ENCODE measurements around the gene SMARCAL1. TPM values are rescaled to one million over a fixed set of nuclear protein-coding genes. Genes with fewer than 3 reads are reported as not detected.

SMARCAL1 gene
- total and polyA plus RNA-seq, 9 of the 15 experiments (the other 6 are each of a cell fraction or from before 2014, with no cell fraction given), result 8.2 to 27.9 (median 12.4) TPM

DNA sequence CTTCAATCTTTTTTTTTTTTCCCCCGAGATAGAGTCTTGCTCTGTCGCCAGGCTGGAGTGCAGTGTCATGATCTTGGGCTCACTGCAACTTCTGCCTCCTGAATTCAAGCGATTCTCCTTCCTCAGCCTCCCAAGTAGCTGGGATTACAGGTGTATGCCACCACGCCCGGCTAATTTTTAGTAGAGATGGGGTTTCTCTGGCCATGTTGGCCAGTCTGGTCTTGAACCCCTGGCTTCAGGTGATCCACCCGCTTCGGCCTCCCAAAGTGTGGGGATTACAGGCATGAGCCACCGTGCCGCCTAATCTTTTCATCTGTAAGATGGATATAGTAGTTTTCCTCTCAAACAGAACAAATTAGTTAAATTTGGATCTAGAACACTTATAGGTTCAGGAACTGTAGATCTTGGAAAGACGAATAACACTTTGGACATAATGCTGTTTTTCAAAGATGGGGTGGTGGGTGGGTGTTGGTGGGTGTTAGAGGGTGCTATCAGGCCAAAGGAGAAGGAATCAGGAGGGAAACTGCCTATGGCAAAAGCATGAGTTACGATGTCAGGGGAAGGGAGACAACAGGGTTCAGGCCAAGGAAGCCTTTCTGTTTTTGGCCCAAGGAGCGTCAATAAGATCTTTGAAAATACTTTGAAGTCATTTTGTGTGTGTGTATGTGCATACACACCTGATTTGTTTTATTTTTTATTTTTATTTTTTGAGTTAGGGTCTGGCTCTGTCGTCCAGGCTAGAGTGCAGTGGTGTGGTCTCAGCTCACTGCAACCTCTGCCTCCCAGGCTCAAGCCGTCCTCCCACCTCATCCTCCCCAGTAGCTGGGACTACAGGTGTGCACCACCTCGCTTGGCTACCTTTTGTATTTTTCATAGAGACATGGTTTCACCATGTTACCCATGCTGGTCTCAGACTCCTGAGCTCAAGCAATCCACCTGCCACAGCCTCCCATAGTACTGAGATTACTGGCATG is 93.1 kb downstream of the SMARCAL1 start:
- ChIA-PET CTCF (ENCODE audit: low intra/inter-chr PET ratio) (no interaction called here), POLR2A (interaction anchor here (0.5 to 3.1 kb wide), 3 partner anchors 12 to 107 kb away, joined by 3 to 11 read pairs (median 4); no protein-coding TSS in a partner anchor)
- 77% methylated on average over 12 of the region's 15 CpGs for WGBS (ENCODE audit: insufficient coverage, low coverage, missing lambda C conversion rate)
- peaks cover 27% of the 10 kb centered on the region for H4K20me1 ChIP-seq (replicated peaks; ENCODE audit: control insufficient read depth, insufficient read depth, low read length)
- peaks cover 10% of the 10 kb centered on the region for H3K9me1 ChIP-seq (ENCODE audit: control insufficient read depth, insufficient read depth, low read length)
- H3K9ac ChIP-seq (ENCODE audit: insufficient read depth in 1 of 2, low read depth in 2 of 2, low read length in 2 of 2), result no peak overlapping the region
- peaks cover 0 to 2% of the 10 kb centered on the region in 2 experiments; a peak in 3 of 5 replicates for H3K4me1 ChIP-seq (replicated peaks in 1 of 2; ENCODE audit: control insufficient read depth in 2 of 2, insufficient read depth in 2 of 2, low read length in 2 of 2)
- BruUV-seq (replicated peaks), result no TSS peak
- FAIRE-seq, result no peak
- H3K27me3 ChIP-seq (ENCODE audit: control insufficient read depth in 2 of 2, insufficient read depth in 2 of 2, low read length in 2 of 2), result no peaks in the 10 kb centered on the region
- peaks cover 36% of the 10 kb centered on the region for H3K79me2 ChIP-seq (ENCODE audit: control insufficient read depth, insufficient read depth, low read length)
- H3K36me3 ChIP-seq (ENCODE audit: control insufficient read depth, insufficient read depth, low read length), result peaks cover 67% of the 10 kb centered on the region
- H3K4me2 ChIP-seq (ENCODE audit: insufficient read depth, low read length), result no peak overlapping the region
- H3K4me3 ChIP-seq, result no peak overlapping the region
- no peak overlapping the region for H2AFZ ChIP-seq (ENCODE audit: low read depth, low read length)
- intact Hi-C loops (cut with micrococcal nuclease), result no loop called here
- H3K27ac ChIP-seq (ENCODE audit: extremely low read depth, low read depth, low read length), result no peak overlapping the region
- in situ Hi-C loops (cut with MboI), result no loop called here
- H3K9me3 ChIP-seq (replicated peaks; ENCODE audit: control insufficient read depth, insufficient read depth, low read depth, low read length), result no peaks in the 10 kb centered on the region
- no peak; the same call in 1 of the 3 replicates for ATAC-seq
- DNase-seq (ENCODE audit: extremely low read depth in 1 of 4, low spot score in 3 of 4), result no peak
- TF ChIP-seq TCF7 (IDR thresholded peaks at IDR 0.05; ENCODE audit: borderline replicate concordance) (no peak), TEAD4 (IDR thresholded peaks at IDR 0.05; ENCODE audit: low read length) (no peak), TEAD4 (CRISPR knock-in tag; IDR thresholded peaks at IDR 0.05; ENCODE audit: borderline replicate concordance) (no peak), POLR2B (IDR thresholded peaks at IDR 0.05; ENCODE audit: low read depth, partially characterized antibody) (peak; percentile 56), ILK (tag; IDR thresholded peaks at IDR 0.05; ENCODE audit: borderline replicate concordance, low read depth) (no peak), POLR2AphosphoS2 (IDR thresholded peaks at IDR 0.05; ENCODE audit: low read length) (peak; percentile 74), PHF20 (IDR thresholded peaks at IDR 0.05; ENCODE audit: partially characterized antibody) (no peak), POLR2A (conservative IDR thresholded peaks at IDR 0.05) (peak; percentile 65; the same call in 1 of the 2 replicates), ZNF146 (CRISPR knock-in tag; IDR thresholded peaks at IDR 0.05; ENCODE audit: unreplicated experiment) (no peak), KAT8 (IDR thresholded peaks at IDR 0.05; ENCODE audit: low read depth) (no peak), HNRNPUL1 (IDR thresholded peaks at IDR 0.05; ENCODE audit: low read length) (0 out of 2 replicates have a peak, but pooled peaks have one; percentile 38), GABPB1 (CRISPR knock-in tag; IDR thresholded peaks at IDR 0.05) (no peak), ZNF121 (CRISPR knock-in tag; conservative IDR thresholded peaks at IDR 0.05) (peak; percentile 62)
- TF ChIP-seq, protein P1, sequence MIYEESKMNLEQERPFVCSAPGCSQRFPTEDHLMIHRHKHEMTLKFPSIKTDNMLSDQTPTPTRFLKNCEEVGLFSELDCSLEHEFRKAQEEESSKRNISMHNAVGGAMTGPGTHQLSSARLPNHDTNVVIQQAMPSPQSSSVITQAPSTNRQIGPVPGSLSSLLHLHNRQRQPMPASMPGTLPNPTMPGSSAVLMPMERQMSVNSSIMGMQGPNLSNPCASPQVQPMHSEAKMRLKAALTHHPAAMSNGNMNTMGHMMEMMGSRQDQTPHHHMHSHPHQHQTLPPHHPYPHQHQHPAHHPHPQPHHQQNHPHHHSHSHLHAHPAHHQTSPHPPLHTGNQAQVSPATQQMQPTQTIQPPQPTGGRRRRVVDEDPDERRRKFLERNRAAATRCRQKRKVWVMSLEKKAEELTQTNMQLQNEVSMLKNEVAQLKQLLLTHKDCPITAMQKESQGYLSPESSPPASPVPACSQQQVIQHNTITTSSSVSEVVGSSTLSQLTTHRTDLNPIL (CRISPR knock-in tag; IDR thresholded peaks at IDR 0.05), result no peak
- TF ChIP-seq, protein P2, sequence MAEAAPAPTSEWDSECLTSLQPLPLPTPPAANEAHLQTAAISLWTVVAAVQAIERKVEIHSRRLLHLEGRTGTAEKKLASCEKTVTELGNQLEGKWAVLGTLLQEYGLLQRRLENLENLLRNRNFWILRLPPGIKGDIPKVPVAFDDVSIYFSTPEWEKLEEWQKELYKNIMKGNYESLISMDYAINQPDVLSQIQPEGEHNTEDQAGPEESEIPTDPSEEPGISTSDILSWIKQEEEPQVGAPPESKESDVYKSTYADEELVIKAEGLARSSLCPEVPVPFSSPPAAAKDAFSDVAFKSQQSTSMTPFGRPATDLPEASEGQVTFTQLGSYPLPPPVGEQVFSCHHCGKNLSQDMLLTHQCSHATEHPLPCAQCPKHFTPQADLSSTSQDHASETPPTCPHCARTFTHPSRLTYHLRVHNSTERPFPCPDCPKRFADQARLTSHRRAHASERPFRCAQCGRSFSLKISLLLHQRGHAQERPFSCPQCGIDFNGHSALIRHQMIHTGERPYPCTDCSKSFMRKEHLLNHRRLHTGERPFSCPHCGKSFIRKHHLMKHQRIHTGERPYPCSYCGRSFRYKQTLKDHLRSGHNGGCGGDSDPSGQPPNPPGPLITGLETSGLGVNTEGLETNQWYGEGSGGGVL (CRISPR knock-in tag; IDR thresholded peaks at IDR 0.05), result no peak
- TF ChIP-seq, protein P3, sequence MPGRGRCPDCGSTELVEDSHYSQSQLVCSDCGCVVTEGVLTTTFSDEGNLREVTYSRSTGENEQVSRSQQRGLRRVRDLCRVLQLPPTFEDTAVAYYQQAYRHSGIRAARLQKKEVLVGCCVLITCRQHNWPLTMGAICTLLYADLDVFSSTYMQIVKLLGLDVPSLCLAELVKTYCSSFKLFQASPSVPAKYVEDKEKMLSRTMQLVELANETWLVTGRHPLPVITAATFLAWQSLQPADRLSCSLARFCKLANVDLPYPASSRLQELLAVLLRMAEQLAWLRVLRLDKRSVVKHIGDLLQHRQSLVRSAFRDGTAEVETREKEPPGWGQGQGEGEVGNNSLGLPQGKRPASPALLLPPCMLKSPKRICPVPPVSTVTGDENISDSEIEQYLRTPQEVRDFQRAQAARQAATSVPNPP (IDR thresholded peaks at IDR 0.05; ENCODE audit: borderline replicate concordance, insufficient read depth, insufficient read length), result no peak
- TF ChIP-seq, protein P4, sequence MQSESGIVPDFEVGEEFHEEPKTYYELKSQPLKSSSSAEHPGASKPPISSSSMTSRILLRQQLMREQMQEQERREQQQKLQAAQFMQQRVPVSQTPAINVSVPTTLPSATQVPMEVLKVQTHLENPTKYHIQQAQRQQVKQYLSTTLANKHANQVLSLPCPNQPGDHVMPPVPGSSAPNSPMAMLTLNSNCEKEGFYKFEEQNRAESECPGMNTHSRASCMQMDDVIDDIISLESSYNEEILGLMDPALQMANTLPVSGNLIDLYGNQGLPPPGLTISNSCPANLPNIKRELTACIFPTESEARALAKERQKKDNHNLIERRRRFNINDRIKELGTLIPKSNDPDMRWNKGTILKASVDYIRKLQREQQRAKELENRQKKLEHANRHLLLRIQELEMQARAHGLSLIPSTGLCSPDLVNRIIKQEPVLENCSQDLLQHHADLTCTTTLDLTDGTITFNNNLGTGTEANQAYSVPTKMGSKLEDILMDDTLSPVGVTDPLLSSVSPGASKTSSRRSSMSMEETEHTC (IDR thresholded peaks at IDR 0.05), result no peak

Data from K562 (cell line).